NCI-H2227 treated with DMSO at 0.1 percent for 48 hours (cell line): Measurements from ENCODE around the gene STXBP5.
A peak's percentile ranks its signal among the peaks of the same experiment; 100 is the strongest.

Experiments used
- DNase-seq: peaks from one replicate; lab custom pipeline; 2025; lab: John Stamatoyannopoulos, UW

STXBP5 gene

GRCh38 chr6:147211349-147211748 lies 7.1 kb downstream of the STXBP5 start:
- DNase-seq = no peak

GRCh38 chr6:147211831-147212230 lies 7.6 kb downstream of the STXBP5 start:
- DNase-seq = no peak

- no peak for DNase-seq
These were observed 8.4 kb downstream of the STXBP5 start for GRCh38 chr6:147212622-147213021.

GRCh38 chr6:147213772-147214171 lies 9.6 kb downstream of the STXBP5 start:
- DNase-seq = no peak

- DNase-seq = no peak
These were observed 10.3 kb downstream of the STXBP5 start for GRCh38 chr6:147214248-147215227.

GRCh38 chr6:147216915-147217314 lies 12.7 kb downstream of the STXBP5 start:
- DNase-seq = peak; percentile 85

GRCh38 chr6:147217840-147218404 lies 13.7 kb downstream of the STXBP5 start:
- no peak for DNase-seq

- DNase-seq = no peak
These were observed 14.6 kb downstream of the STXBP5 start for GRCh38 chr6:147218797-147219196.

GRCh38 chr6:147219463-147219862 lies 15.2 kb downstream of the STXBP5 start:
- no peak for DNase-seq

GRCh38 chr6:147220345-147220744 lies 16.1 kb downstream of the STXBP5 start:
- DNase-seq = no peak

GRCh38 chr6:147221739-147222138 lies 17.5 kb downstream of the STXBP5 start:
- no peak for DNase-seq

GRCh38 chr6:147222160-147222838 lies 18.1 kb downstream of the STXBP5 start:
- no peak for DNase-seq

- DNase-seq = no peak
These were observed 19.5 kb downstream of the STXBP5 start for GRCh38 chr6:147223736-147224135.

- no peak for DNase-seq
These were observed 22.0 kb downstream of the STXBP5 start for GRCh38 chr6:147226163-147226724.

- DNase-seq = no peak
These were observed 22.7 kb downstream of the STXBP5 start for GRCh38 chr6:147226877-147227276.

GRCh38 chr6:147227770-147228320 lies 23.6 kb downstream of the STXBP5 start:
- DNase-seq = no peak

GRCh38 chr6:147231589-147231988 lies 27.4 kb downstream of the STXBP5 start:
- no peak for DNase-seq

- no peak for DNase-seq
These were observed 30.5 kb downstream of the STXBP5 start for GRCh38 chr6:147234685-147235084.

GRCh38 chr6:147238164-147238563 lies 33.9 kb downstream of the STXBP5 start:
- DNase-seq = no peak

- no peak for DNase-seq
These were observed 34.7 kb downstream of the STXBP5 start for GRCh38 chr6:147238906-147239305.

GRCh38 chr6:147244832-147245231 lies 40.6 kb downstream of the STXBP5 start:
- DNase-seq = no peak

GRCh38 chr6:147245693-147246092 lies 41.5 kb downstream of the STXBP5 start:
- no peak for DNase-seq
